Kidney epithelial cell (primary cell): ENCODE results near the gene UBALD1. TPM values are rescaled to one million over a fixed set of nuclear protein-coding genes. Genes with fewer than 3 reads are reported as not detected.

Experiments
- DNase-seq: peaks from one replicate; pipeline ENCODE4 v3.0.0-alpha.2; 2010; ENCODE audit warnings: low read depth
- H3K27me3 ChIP-seq: 2 replicates; pipeline ENCODE4 v1.6.0; 2011; ENCODE audit warnings: low read length; ENCODE audit not compliant: control insufficient read depth, insufficient read depth
- H3K36me3 ChIP-seq: 2 replicates; pipeline ENCODE4 v1.5.1; 2011; ENCODE audit warnings: low read length; ENCODE audit not compliant: control insufficient read depth, insufficient read depth
- H3K4me3 ChIP-seq: 2 replicates; pipeline ENCODE4 v1.5.1; 2011; ENCODE audit warnings: low read depth, mild to moderate bottlenecking, control low read depth, low read length
- CTCF ChIP-seq: IDR thresholded peaks from 2 replicates; pipeline ENCODE4 v1.5.1; 2011; ENCODE audit warnings: mild to moderate bottlenecking, moderate library complexity, low read length, control low read depth, inconsistent platforms; ENCODE audit not compliant: insufficient read depth, poor library complexity, severe bottlenecking
- total RNA-seq: library from RNA; depleted of rRNA; stranded (reverse); fragments of >200 nt; gene quantifications from 2 replicates; pipeline ENCODE4 v1.2.3, GENCODE V29; 2015

UBALD1 gene
- total RNA-seq, 1 donor from 2014 or later, result 8.9 TPM

- no peak for DNase-seq
- no peak for TF ChIP-seq CTCF
- H3K36me3 ChIP-seq, result no peaks in the 10 kb centered on the region
- H3K27me3 ChIP-seq, result no peaks in the 10 kb centered on the region
- peak overlapping the region; percentile 93 for H3K4me3 ChIP-seq
These were observed 10.3 kb upstream of the UBALD1 start for GRCh38 chr16:4624827-4625559.

GRCh38 chr16:4624015-4624826 is 9.5 kb upstream of the UBALD1 start, which contains the start of gene MGRN1:
Gene MGRN1 (plus strand): TSS chr16:4624826. CDS start chr16:4624961, 135 bp downstream.
- H3K27me3 ChIP-seq, result no peaks in the 10 kb centered on the region
- no peaks in the 10 kb centered on the region for H3K36me3 ChIP-seq

GRCh38 chr16:4623593-4623992 is 8.9 kb upstream of the UBALD1 start:
- no peak for DNase-seq
- Histone ChIP-seq H3K4me3 (no peak overlapping the region), H3K36me3 (no peaks in the 10 kb centered on the region), H3K27me3 (no peaks in the 10 kb centered on the region)
- TF ChIP-seq CTCF, result no peak

More at GRCh38 chr16:4624015-4624826, 9.5 kb upstream of the UBALD1 start, which contains the start of gene MGRN1:
- H3K4me3 ChIP-seq, result peak within 1 kb of the TSS; percentile 93
- peak; percentile 90 for DNase-seq
- peak; percentile 97 for TF ChIP-seq CTCF

- TF ChIP-seq CTCF, result no peak
- Histone ChIP-seq H3K36me3 (no peaks in the 10 kb centered on the region), H3K4me3 (no peak overlapping the region), H3K27me3 (no peaks in the 10 kb centered on the region)
- no peak for DNase-seq
These were observed 4.1 kb upstream of the UBALD1 start for GRCh38 chr16:4618645-4619418.

- TF ChIP-seq CTCF, result no peak
- H3K4me3 ChIP-seq, result no peak overlapping the region
- no peak for DNase-seq
- H3K36me3 ChIP-seq, result no peaks in the 10 kb centered on the region
- no peaks in the 10 kb centered on the region for H3K27me3 ChIP-seq
These were observed 3.2 kb upstream of the UBALD1 start for GRCh38 chr16:4617880-4618279.
